ENCODE results near the gene RERG.

GRCh38 chr12:15232959-15233358, 11.7 kb upstream of the RERG start:
- TF ChIP-seq CTCF (conservative IDR thresholded peaks at IDR 0.05) (no peak), ZFX (IDR thresholded peaks at IDR 0.05) (no peak)
